GM18858 (cell line): Measurements from ENCODE around the gene VAT1L.

Experiments used
- ATAC-seq: cut with Tn5 transposase; IDR thresholded peaks from one replicate; pipeline ENCODE4 v1.9.1; 2021; ENCODE audit not compliant: unreplicated experiment

The VAT1L gene

GRCh38 chr16:77905374-77905920, 117.1 kb downstream of the VAT1L start:
- no peak for ATAC-seq

- no peak for ATAC-seq
Observed at GRCh38 chr16:77910021-77910420, 121.7 kb downstream of the VAT1L start.

- ATAC-seq = no peak
Observed at GRCh38 chr16:77912617-77913016, 124.3 kb downstream of the VAT1L start.

- no peak for ATAC-seq
Observed at GRCh38 chr16:77913738-77914253, 125.4 kb downstream of the VAT1L start.

- ATAC-seq = no peak
Observed at GRCh38 chr16:77916111-77916510, 127.7 kb downstream of the VAT1L start.

- ATAC-seq = no peak
Observed at GRCh38 chr16:77917971-77918370, 129.6 kb downstream of the VAT1L start.

GRCh38 chr16:77918809-77919707, 130.7 kb downstream of the VAT1L start:
- no peak for ATAC-seq

GRCh38 chr16:77919761-77920415, 131.5 kb downstream of the VAT1L start:
- no peak for ATAC-seq

GRCh38 chr16:77920984-77921383, 132.6 kb downstream of the VAT1L start:
- no peak for ATAC-seq

- no peak for ATAC-seq
Observed at GRCh38 chr16:77922228-77922754, 133.9 kb downstream of the VAT1L start.

GRCh38 chr16:77925531-77925930, 137.2 kb downstream of the VAT1L start:
- ATAC-seq = no peak

GRCh38 chr16:77928096-77928495, 139.7 kb downstream of the VAT1L start:
- no peak for ATAC-seq

GRCh38 chr16:77929004-77929403, 140.6 kb downstream of the VAT1L start:
- ATAC-seq = no peak

- ATAC-seq = no peak
Observed at GRCh38 chr16:77931058-77931457, 142.7 kb downstream of the VAT1L start.

GRCh38 chr16:77937473-77938149, 149.2 kb downstream of the VAT1L start:
- no peak for ATAC-seq

- no peak for ATAC-seq
Observed at GRCh38 chr16:77938913-77939312, 150.5 kb downstream of the VAT1L start.

- no peak for ATAC-seq
Observed at GRCh38 chr16:77939968-77940367, 151.6 kb downstream of the VAT1L start.

- no peak for ATAC-seq
Observed at GRCh38 chr16:77943801-77944200, 155.4 kb downstream of the VAT1L start.

- ATAC-seq = no peak
Observed at GRCh38 chr16:77944631-77945030, 156.3 kb downstream of the VAT1L start.

- no peak for ATAC-seq
Observed at GRCh38 chr16:77945126-77945525, 156.8 kb downstream of the VAT1L start.

- no peak for ATAC-seq
Observed at GRCh38 chr16:77946823-77947222, 158.5 kb downstream of the VAT1L start.
